NCI-H2196 treated with DMSO at 0.1 percent for 48 hours (cell line): ENCODE measurements around the gene SCARF2.
"Not testable (repeated sequence)": the region's sequence is repeated elsewhere in the genome, so short reads cannot be mapped to it uniquely, and the experiment has no call there.

ENCODE experiments used
- DNase-seq: peaks from one replicate; lab custom pipeline; 2025; ENCODE audit not compliant: unreplicated experiment; lab: John Stamatoyannopoulos, UW

The SCARF2 gene

GRCh38 chr22:20463324-20464095, 25.9 kb upstream of the SCARF2 start:
- DNase-seq = no peak

GRCh38 chr22:20459862-20460261, 22.2 kb upstream of the SCARF2 start:
- no peak for DNase-seq

GRCh38 chr22:20459152-20459542, 21.5 kb upstream of the SCARF2 start:
- DNase-seq = no peak

- DNase-seq = no peak
Measured at GRCh38 chr22:20458530-20459151, 21.0 kb upstream of the SCARF2 start.

- no peak for DNase-seq
Measured at GRCh38 chr22:20457506-20458240, 20.0 kb upstream of the SCARF2 start.

- DNase-seq = no peak
Measured at GRCh38 chr22:20456722-20457076, 19.1 kb upstream of the SCARF2 start.

GRCh38 chr22:20456064-20456721, 18.6 kb upstream of the SCARF2 start:
- DNase-seq = peak; percentile 31

- DNase-seq = no peak
Measured at GRCh38 chr22:20455709-20456063, 18.1 kb upstream of the SCARF2 start.

GRCh38 chr22:20453222-20453621, 15.6 kb upstream of the SCARF2 start:
- no peak for DNase-seq

GRCh38 chr22:20451920-20452319, 14.3 kb upstream of the SCARF2 start:
- DNase-seq = no peak

GRCh38 chr22:20451129-20451778, 13.6 kb upstream of the SCARF2 start:
- not testable (repeated sequence) for DNase-seq

- DNase-seq = no peak
Measured at GRCh38 chr22:20450551-20450906, 12.9 kb upstream of the SCARF2 start.

- DNase-seq = no peak
Measured at GRCh38 chr22:20449819-20450550, 12.4 kb upstream of the SCARF2 start.

- no peak for DNase-seq
Measured at GRCh38 chr22:20448630-20449029, 11.0 kb upstream of the SCARF2 start.

- DNase-seq = no peak
Measured at GRCh38 chr22:20446383-20446970, 8.9 kb upstream of the SCARF2 start.

GRCh38 chr22:20444325-20444724, 6.7 kb upstream of the SCARF2 start:
- DNase-seq = no peak

GRCh38 chr22:20442485-20443284, 5.1 kb upstream of the SCARF2 start:
- no peak for DNase-seq

- no peak for DNase-seq
Measured at GRCh38 chr22:20441631-20442484, 4.2 kb upstream of the SCARF2 start.
